AG09309 (cell line): Measurements from ENCODE around the gene CCL17.

Experiments
- DNase-seq: peaks from one replicate; pipeline ENCODE4 v3.0.0-alpha.2; 2010; ENCODE audit warnings: low read depth
- H3K4me3 ChIP-seq: 2 replicates; pipeline ENCODE4 v1.5.1; 2011; ENCODE audit warnings: mild to moderate bottlenecking, low read depth, low read length, moderate library complexity; ENCODE audit not compliant: control insufficient read depth
- TF ChIP-seq, protein P1 (sequence below): IDR thresholded peaks from 2 replicates; pipeline ENCODE4 v1.5.1; 2011; ENCODE audit warnings: mild to moderate bottlenecking, low read depth, low read length, inconsistent platforms; ENCODE audit not compliant: insufficient read depth, control insufficient read depth; ENCODE audit errors: missing control alignments

Gene CCL17

GRCh38 chr16:57390636-57391295 lies 13.8 kb upstream of the CCL17 start:
- DNase-seq = no peak
- H3K4me3 ChIP-seq = no peak overlapping the region
- TF ChIP-seq, protein P1, sequence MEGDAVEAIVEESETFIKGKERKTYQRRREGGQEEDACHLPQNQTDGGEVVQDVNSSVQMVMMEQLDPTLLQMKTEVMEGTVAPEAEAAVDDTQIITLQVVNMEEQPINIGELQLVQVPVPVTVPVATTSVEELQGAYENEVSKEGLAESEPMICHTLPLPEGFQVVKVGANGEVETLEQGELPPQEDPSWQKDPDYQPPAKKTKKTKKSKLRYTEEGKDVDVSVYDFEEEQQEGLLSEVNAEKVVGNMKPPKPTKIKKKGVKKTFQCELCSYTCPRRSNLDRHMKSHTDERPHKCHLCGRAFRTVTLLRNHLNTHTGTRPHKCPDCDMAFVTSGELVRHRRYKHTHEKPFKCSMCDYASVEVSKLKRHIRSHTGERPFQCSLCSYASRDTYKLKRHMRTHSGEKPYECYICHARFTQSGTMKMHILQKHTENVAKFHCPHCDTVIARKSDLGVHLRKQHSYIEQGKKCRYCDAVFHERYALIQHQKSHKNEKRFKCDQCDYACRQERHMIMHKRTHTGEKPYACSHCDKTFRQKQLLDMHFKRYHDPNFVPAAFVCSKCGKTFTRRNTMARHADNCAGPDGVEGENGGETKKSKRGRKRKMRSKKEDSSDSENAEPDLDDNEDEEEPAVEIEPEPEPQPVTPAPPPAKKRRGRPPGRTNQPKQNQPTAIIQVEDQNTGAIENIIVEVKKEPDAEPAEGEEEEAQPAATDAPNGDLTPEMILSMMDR = no peak

GRCh38 chr16:57391300-57391699 lies 13.3 kb upstream of the CCL17 start:
- no peak overlapping the region for H3K4me3 ChIP-seq
- DNase-seq = no peak
- TF ChIP-seq, protein P1 = no peak

GRCh38 chr16:57391708-57392107 lies 12.9 kb upstream of the CCL17 start:
- no peak overlapping the region for H3K4me3 ChIP-seq
- TF ChIP-seq, protein P1 = no peak
- no peak for DNase-seq

DNA sequence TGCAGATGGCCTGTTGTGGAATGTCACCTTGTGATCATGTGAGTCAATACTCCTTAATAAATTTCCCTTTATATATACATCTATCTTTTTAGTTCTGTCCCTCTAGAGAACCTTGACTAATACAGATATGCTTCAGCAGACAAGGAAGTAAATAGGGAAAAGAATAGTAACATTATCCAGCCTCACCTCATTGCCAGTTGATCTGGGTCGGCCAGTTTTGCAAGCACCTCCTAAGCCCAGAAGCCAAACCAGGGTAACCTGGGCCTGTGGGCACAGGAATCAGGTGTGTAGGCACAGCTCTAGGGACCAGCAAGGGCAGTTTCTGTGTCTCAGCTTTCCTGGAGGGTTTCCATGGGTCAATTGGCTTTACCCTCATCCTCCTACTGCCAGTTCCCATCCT lies 11.9 kb upstream of the CCL17 start:
- no peak overlapping the region for H3K4me3 ChIP-seq
- DNase-seq = no peak
- TF ChIP-seq, protein P1 = no peak

DNA sequence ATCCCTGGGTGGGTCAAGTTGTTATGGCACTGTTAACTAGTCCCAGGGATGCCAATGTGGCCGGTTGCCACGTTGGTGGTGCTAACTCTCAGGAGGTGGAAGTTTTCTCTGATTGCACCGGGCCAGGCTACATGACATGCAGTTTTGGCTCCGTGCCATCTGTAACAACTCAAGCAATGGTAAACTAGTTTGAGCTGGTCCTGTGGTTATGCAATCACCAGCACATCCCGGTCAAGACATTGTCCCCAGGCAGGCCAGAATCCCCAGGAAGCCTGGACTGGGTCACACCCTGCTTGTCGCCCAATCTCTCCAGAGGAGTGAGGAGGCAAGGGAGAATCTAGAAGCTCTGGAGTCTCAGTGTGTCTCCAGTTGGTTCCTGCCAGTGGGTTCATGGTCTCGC lies 10.1 kb upstream of the CCL17 start:
- TF ChIP-seq, protein P1 = no peak
- no peak overlapping the region for H3K4me3 ChIP-seq
- DNase-seq = no peak

DNA sequence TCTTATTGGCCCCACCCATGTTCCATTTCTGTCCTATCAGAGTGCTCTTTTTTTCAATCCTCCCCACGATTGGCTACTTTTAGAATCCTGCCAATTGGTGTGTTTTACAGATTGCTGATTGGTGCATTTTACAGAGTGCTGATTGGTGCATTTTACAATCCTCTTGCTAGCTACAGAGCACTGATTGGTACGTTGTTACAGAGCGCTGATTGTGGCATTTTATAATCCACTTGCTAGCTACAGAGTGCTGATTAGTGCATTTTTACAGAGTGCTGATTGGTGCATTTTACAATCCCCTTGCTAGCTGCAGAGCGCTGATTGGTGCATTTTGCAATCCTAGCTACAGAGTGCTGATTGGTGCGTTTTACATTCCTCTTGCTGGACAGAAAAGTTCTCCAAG lies 9.5 kb upstream of the CCL17 start:
- DNase-seq = no peak
- no peak overlapping the region for H3K4me3 ChIP-seq
- TF ChIP-seq, protein P1 = no peak
